Measurements from ENCODE around the gene SMG7.

DNA sequence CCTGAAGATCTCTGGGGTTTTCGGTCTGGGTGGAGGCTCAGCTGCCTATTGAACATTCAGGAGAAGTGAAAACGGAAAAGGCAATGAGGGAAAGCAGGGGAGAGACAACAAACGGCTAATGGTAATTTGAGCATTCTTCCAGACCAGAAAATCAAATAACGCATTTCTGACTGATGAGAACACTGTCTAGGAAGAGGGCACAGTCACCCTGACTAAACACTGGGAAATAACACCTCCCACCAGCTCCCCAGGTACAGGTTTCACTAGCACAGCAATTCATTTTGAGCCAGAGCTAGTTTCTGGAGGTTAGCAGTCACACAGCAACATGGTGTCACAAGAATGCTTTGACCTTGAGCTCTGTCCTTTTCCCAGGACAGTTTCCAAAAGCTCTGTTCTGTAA, 96.8 kb downstream of the SMG7 start:
- TF ChIP-seq, protein P1, sequence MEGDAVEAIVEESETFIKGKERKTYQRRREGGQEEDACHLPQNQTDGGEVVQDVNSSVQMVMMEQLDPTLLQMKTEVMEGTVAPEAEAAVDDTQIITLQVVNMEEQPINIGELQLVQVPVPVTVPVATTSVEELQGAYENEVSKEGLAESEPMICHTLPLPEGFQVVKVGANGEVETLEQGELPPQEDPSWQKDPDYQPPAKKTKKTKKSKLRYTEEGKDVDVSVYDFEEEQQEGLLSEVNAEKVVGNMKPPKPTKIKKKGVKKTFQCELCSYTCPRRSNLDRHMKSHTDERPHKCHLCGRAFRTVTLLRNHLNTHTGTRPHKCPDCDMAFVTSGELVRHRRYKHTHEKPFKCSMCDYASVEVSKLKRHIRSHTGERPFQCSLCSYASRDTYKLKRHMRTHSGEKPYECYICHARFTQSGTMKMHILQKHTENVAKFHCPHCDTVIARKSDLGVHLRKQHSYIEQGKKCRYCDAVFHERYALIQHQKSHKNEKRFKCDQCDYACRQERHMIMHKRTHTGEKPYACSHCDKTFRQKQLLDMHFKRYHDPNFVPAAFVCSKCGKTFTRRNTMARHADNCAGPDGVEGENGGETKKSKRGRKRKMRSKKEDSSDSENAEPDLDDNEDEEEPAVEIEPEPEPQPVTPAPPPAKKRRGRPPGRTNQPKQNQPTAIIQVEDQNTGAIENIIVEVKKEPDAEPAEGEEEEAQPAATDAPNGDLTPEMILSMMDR (IDR thresholded peaks at IDR 0.05; ENCODE audit: low read length) = no peak
- TF ChIP-seq EZH2 (IDR thresholded peaks at IDR 0.05; ENCODE audit: borderline replicate concordance, low read length) = no peak
